Cardiac muscle cell (in vitro differentiated cells and primary cell): Measurements from ENCODE around the gene NAALADL2. TPM values are rescaled to one million over a fixed set of nuclear protein-coding genes. Genes with fewer than 3 reads are reported as not detected.

ENCODE experiments used
- DNase-seq, 2 donors: peaks; one replicate each; pipeline versions ENCODE4 v3.0.0 to v3.0.0-alpha.2; 2010 to 2017; ENCODE audit warnings: low read depth in 1 of 2, low spot score in 1 of 2
- H3K27ac ChIP-seq: fragments of 200-600 bp; sonication (generic); 2 replicates; pipeline ENCODE4 v1.5.1; 2016
- H3K27me3 ChIP-seq: fragments of 200-600 bp; sonication (generic); 2 replicates; pipeline ENCODE4 v1.6.0; 2016; ENCODE audit warnings: control low read depth
- H3K36me3 ChIP-seq: fragments of 200-600 bp; sonication (generic); 2 replicates; pipeline ENCODE4 v1.5.1; 2016; ENCODE audit warnings: control low read depth
- H3K4me1 ChIP-seq: fragments of 200-600 bp; sonication (generic); 2 replicates; pipeline ENCODE4 v1.8.1; 2017; ENCODE audit warnings: low read depth, mild to moderate bottlenecking, mixed run types
- H3K4me3 ChIP-seq: fragments of 200-600 bp; sonication (generic); 2 replicates; pipeline ENCODE4 v1.5.1; 2016; ENCODE audit warnings: mild to moderate bottlenecking
- H3K9me3 ChIP-seq: fragments of 200-600 bp; sonication (generic); 2 replicates; pipeline ENCODE4 v1.5.1; 2017; ENCODE audit warnings: low read depth, mild to moderate bottlenecking, control low read depth
- polyA plus RNA-seq: library from polyadenylated mRNA; unstranded; fragments of >200 nt; fragmentation: Nextera tagmentation; extraction: Ambion mirVana; gene quantifications from 2 replicates; pipeline ENCODE4 v1.2.1, GENCODE V29; 2016
- total RNA-seq: library from RNA; depleted of rRNA; stranded (reverse); fragments of >200 nt; gene quantifications from 2 replicates; pipeline ENCODE4 v1.2.3, GENCODE V29; 2016
- TF ChIP-seq, protein P1 (sequence below): IDR thresholded peaks from 2 replicates; pipeline ENCODE4 v1.5.1; 2012; ENCODE audit warnings: low read depth, mild to moderate bottlenecking, low read length

NAALADL2 gene
- total and polyA plus RNA-seq, 2 experiments from 2014 or later = 2.4 to 3.8 TPM

DNA sequence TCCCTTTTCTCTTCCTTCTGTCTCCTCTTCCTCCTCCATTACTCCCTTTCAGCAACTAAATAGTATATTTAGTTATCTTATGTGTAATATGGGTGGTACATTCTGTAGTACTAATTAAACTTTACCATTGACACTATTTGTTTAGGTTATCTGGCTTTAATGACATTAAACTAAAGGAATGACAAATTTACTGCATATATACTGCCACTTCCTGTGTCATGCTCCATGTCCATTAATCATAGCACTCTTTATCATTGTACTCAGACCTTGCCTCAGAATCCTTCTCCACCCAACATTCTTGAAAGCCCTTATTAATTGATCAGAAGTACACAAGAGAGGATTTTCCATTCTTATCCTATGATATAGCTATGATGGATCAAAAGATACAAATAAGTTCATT, 244.2 kb downstream of the NAALADL2 start:
- Histone ChIP-seq H3K27ac (no peak overlapping the region), H3K9me3 (no peaks in the 10 kb centered on the region), H3K4me1 (peaks cover 6% of the 10 kb centered on the region), H3K4me3 (no peak overlapping the region), H3K27me3 (no peaks in the 10 kb centered on the region), H3K36me3 (no peaks in the 10 kb centered on the region)
- TF ChIP-seq, protein P1, sequence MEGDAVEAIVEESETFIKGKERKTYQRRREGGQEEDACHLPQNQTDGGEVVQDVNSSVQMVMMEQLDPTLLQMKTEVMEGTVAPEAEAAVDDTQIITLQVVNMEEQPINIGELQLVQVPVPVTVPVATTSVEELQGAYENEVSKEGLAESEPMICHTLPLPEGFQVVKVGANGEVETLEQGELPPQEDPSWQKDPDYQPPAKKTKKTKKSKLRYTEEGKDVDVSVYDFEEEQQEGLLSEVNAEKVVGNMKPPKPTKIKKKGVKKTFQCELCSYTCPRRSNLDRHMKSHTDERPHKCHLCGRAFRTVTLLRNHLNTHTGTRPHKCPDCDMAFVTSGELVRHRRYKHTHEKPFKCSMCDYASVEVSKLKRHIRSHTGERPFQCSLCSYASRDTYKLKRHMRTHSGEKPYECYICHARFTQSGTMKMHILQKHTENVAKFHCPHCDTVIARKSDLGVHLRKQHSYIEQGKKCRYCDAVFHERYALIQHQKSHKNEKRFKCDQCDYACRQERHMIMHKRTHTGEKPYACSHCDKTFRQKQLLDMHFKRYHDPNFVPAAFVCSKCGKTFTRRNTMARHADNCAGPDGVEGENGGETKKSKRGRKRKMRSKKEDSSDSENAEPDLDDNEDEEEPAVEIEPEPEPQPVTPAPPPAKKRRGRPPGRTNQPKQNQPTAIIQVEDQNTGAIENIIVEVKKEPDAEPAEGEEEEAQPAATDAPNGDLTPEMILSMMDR = no peak
- DNase-seq = no peak

DNA sequence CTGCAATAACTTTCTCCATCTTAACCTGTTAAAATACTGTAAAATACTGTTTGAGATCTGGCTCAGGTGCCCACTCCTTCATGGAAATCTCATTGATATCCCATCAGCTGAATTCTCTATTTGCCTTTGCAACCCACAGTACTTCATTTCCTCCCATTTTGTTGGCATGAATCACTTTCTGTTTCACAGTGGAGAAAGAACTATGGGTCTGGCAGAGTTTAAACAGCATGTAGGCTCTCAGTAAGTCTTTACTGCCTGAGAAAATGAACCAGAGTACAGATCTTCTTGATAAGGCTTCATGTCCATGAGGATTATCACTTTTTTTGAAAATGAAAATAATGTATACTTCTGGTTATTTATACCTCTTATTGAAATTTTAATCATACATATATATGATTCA, 245.9 kb downstream of the NAALADL2 start:
- TF ChIP-seq, protein P1 = no peak
- DNase-seq = peak in 1 of 2 donors; percentile 2
- H3K4me1 ChIP-seq = peaks cover 6% of the 10 kb centered on the region
- H3K9me3 ChIP-seq = no peaks in the 10 kb centered on the region
- H3K36me3 ChIP-seq = no peaks in the 10 kb centered on the region
- no peaks in the 10 kb centered on the region for H3K27me3 ChIP-seq
- no peak overlapping the region for H3K4me3 ChIP-seq
- no peak overlapping the region for H3K27ac ChIP-seq

DNA sequence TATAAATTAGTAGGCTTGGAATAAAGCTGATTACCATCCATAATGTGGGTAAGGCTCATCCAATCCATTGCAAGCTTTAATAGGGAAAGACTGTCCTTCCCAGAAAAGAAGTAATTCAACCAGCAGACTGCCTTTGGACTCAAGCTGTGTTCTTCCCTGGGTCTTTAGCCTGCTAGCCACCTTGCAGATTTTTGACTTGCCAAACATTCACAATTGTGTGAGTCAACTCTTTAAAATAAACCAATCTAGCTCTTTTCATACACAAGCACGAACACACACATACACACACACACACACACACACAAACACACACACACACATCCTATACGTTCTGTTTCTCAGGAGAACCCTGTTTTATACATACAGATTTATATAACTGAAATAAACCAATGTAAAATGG, 248.1 kb downstream of the NAALADL2 start:
- Histone ChIP-seq H3K27me3 (no peaks in the 10 kb centered on the region), H3K4me1 (no peaks in the 10 kb centered on the region), H3K27ac (no peak overlapping the region), H3K36me3 (no peaks in the 10 kb centered on the region), H3K9me3 (no peaks in the 10 kb centered on the region), H3K4me3 (no peak overlapping the region)
- DNase-seq = no peak
- TF ChIP-seq, protein P1 = no peak

DNA sequence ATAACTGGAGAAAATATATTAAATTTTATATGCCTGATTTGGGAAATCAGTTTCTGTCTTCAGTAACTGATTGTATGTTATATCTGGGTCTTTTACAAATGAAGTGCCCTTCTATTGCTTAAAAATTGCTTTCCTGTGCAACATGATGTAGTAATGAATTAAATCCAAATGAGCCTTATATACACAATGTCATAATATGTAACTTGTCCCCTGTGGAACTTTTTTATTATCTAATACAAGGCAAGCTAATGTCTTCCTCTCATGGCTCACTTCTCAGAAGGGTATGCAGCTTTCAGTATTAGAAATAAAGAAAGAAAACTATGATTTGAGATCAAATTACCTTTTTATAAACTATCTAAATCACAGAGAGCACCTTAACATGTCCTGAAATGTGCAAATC, 248.9 kb downstream of the NAALADL2 start:
- no peak for DNase-seq
- no peaks in the 10 kb centered on the region for H3K4me1 ChIP-seq
- H3K4me3 ChIP-seq = no peak overlapping the region
- no peak overlapping the region for H3K27ac ChIP-seq
- H3K27me3 ChIP-seq = no peaks in the 10 kb centered on the region
- H3K36me3 ChIP-seq = no peaks in the 10 kb centered on the region
- no peaks in the 10 kb centered on the region for H3K9me3 ChIP-seq
- TF ChIP-seq, protein P1 = no peak

DNA sequence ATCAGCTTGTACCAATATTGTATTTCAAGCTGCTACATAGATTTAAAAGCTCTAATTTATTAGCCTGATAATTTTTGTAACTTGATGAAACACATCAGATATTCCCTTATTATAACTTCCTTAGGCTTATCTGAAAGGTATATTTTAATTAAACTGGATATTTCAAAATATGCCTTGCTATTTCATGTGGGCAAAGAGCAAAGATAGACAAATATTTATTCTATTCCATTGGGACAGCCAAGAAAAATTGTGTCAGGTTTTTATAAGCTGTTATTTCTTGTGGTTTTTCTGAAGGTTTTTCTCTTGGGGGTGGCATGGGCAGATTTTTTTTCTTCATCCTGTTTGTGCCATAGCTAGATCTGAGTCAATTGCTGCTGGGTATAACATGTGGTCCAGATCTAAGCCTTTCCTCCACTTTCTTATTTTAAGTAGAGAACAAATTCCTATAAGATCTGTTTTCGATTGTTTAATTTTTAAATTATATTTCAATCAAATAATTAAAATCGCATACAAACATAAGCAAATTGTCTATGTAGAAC, 249.5 kb downstream of the NAALADL2 start:
- no peaks in the 10 kb centered on the region for H3K27me3 ChIP-seq
- H3K4me3 ChIP-seq = no peak overlapping the region
- H3K27ac ChIP-seq = no peak overlapping the region
- no peaks in the 10 kb centered on the region for H3K36me3 ChIP-seq
- H3K9me3 ChIP-seq = no peaks in the 10 kb centered on the region
- no peak for DNase-seq
- no peaks in the 10 kb centered on the region for H3K4me1 ChIP-seq
- TF ChIP-seq, protein P1 = no peak

DNA sequence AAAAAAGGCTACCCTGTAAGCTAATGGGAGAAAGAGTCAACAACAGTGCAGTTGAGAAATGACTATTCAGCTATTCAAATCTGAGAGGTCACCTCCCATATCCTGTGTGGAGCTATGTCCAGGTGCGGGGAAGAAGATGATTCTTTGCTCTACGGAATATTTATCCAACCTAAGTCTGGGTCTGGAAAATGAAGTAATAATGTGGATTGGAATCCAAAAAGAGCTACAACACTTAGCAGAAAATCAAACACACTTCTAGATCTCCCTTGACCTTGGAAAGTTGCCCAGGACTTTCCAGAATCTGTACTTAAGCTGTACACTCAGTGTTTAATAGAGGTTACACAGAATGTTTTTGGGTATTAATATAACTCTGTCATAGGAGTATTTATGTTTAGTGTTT, 251.9 kb downstream of the NAALADL2 start:
- Histone ChIP-seq H3K27ac (no peak overlapping the region), H3K4me1 (no peaks in the 10 kb centered on the region)
- TF ChIP-seq, protein P1 = no peak

More for the DNA sequence above, 251.9 kb downstream of the NAALADL2 start:
- DNase-seq = peak in 1 of 2 donors; percentile 51
- Histone ChIP-seq H3K27me3 (no peaks in the 10 kb centered on the region), H3K4me3 (no peak overlapping the region), H3K9me3 (no peaks in the 10 kb centered on the region), H3K36me3 (no peaks in the 10 kb centered on the region)
